Measurements from ENCODE around the gene LNX1.
"Not testable (repeated sequence)": the region's sequence is repeated elsewhere in the genome, so short reads cannot be mapped to it uniquely, and the experiment has no call there.

The LNX1 gene

DNA sequence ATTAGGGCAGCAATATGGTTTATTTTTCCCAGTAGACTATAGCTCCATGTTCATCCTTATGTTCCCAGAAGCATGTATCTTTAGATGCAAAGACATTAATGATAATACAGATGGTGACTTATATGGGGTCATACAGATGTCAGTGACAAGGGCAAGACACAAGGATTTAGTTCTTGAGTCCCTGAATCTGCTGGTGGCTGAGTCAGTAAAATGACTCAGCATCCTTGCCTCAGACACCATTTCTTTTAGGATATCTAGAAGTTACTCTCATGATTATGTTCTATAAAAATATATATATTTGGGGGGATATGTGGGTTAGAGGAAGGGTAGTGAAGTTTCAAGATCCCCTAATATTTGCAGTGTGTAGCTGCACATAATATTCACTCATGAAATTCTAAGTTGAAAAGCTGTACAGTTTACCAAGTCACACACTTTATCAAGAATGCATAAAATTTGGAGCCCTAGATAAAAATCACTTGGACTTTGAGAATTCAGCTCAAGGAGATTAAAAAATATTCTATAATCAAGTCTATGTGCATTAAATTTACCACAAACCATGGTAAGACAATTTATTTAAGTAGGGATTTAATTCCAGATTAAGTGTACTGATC is 101.9 kb downstream of the LNX1 start:
- H3K4me1 Mint-ChIP-seq: no peaks in the 10 kb centered on the region
- no peak overlapping the region for H3K4me3 Mint-ChIP-seq
- ATAC-seq: no peak

DNA sequence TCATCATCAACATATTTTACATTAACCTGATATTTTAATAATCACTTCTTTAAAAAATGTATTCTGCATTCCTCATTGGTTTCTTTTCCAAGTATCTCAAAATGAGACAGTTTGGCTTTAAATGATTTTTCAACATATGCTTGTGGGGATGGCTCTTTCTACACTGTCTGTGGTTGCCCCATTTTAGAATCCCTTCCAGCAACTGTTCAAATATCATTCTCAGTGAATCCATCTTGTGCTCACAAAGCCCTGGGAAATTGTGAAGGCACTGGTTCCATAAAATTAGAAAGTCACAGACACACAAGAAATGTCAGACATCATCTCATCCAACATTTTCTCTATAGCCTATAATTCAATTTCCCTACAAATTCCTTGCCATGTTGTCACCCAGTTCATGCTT is 103.5 kb downstream of the LNX1 start:
- Mint-ChIP-seq H3K4me1 (no peaks in the 10 kb centered on the region), H3K4me3 (no peak overlapping the region), H3K36me3 (no peaks in the 10 kb centered on the region), H3K9me3 (peaks cover 3% of the 10 kb centered on the region), H3K27ac (no peak overlapping the region)
- ATAC-seq (no peak), DNase-seq (ENCODE audit: low spot score in 2 of 2) (no peak)

More for the DNA sequence above, 101.9 kb downstream of the LNX1 start:
- no peaks in the 10 kb centered on the region for H3K9me3 Mint-ChIP-seq
- no peak for DNase-seq (ENCODE audit: low spot score in 2 of 2)
- H3K36me3 Mint-ChIP-seq: no peaks in the 10 kb centered on the region
- H3K27ac Mint-ChIP-seq: no peak overlapping the region

DNA sequence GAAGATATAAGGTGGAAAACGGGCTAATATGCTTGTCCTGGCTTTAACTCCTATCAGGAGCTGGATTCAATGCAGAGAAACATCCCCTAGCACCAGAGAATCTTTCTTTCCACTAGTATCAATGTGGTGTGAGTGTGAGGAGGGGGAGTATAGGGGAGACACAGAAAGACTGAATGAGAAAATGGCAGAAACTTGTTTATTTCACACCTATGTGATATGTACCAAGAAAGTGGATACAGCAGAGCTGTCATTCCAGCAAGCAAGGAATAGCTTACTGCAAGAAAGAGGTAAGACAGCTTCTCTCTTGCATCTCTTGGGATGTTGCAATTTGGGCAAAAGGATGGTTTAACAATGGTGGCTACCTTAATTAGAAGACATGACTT is 105.6 kb downstream of the LNX1 start:
- Mint-ChIP-seq H3K4me3 (no peak overlapping the region), H3K9me3 (peaks cover 3% of the 10 kb centered on the region), H3K4me1 (no peaks in the 10 kb centered on the region), H3K27ac (no peak overlapping the region), H3K36me3 (no peaks in the 10 kb centered on the region)
- no peak for ATAC-seq
- DNase-seq (ENCODE audit: low spot score in 2 of 2): no peak

DNA sequence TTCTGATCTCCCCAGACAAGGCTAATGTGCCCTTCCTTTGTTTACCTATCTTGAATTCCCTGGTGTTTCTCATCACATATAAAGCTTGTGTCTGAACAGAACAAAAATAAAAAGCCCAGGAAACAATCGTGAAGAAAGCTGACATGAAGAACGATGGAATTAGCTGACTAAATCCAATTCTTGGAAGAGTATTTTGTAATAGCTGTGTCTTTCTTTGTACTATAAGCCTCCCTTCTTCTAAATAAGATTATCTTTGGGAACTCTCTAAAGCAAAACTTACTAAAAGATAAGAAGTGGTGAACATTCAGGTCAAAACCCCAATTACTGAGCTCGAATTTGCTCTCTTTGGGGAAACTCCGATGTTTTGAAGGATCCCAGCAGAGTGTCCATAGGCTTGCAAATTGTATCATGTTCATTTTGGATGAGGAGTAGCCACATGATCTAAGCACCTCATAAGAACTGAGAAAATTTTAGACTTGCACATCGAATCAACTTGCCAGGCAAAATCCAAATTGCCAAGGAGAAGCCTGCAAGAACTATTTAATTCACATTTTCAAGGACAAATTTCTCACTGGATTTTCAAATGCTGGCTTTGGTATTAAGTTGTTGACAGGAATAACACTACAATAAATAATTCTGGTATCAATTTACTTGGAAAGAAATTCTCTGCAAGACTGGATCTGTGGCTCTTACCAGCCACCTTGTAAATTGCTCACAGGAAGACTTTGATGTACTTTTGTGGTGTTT is 106.2 kb downstream of the LNX1 start:
- Mint-ChIP-seq H3K4me3 (no peak overlapping the region), H3K4me1 (no peaks in the 10 kb centered on the region), H3K9me3 (peaks cover 3% of the 10 kb centered on the region), H3K27ac (no peak overlapping the region), H3K36me3 (no peaks in the 10 kb centered on the region)
- DNase-seq (ENCODE audit: low spot score in 2 of 2) (no peak), ATAC-seq (no peak)

DNA sequence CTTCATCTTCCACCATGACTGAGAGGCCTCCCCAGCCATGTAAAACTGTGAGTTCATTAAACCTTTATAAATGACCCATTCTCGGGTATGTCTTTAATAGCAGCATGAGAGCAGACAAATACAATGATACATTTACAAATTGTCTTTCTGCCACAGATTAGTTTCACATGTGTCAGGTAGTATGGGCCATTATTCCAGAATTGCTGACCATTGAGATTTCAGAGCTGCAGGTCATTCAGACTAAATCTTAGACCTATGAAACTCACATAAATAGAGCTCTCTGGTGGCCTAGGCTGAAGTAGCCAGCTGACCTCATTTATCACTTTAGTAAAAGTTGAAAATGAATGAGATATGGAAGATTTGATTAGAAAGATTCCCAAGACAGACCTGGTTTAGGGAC is 108.0 kb downstream of the LNX1 start:
- H3K9me3 Mint-ChIP-seq: peaks cover 3% of the 10 kb centered on the region
- H3K27ac Mint-ChIP-seq: no peak overlapping the region

DNA sequence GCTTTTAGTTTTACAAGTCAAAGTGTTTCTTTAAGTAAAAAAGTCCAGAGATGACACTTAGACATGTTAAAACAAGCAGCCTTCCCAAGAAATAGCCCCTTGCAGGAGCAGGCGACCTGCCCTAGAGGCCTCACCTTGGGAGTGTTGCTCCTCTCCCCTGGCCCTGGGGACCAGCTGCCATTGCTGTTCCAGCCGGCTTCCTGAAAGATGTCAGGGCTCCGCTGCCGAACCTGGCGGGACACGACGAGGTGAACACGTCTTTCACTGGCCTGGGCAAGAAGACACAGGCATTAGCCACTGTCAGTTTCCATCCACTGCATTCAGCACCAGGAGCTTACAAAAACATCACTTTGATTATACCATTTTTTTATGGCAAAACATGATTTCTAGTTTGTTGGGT is 109.7 kb downstream of the LNX1 start:
- ATAC-seq (no peak), DNase-seq (ENCODE audit: low spot score in 2 of 2) (no peak)
- H3K27ac Mint-ChIP-seq: no peak overlapping the region
- no peaks in the 10 kb centered on the region for H3K36me3 Mint-ChIP-seq
- H3K4me1 Mint-ChIP-seq: no peaks in the 10 kb centered on the region
- no peak overlapping the region for H3K4me3 Mint-ChIP-seq
- peaks cover 3% of the 10 kb centered on the region for H3K9me3 Mint-ChIP-seq

More for the DNA sequence above, 108.0 kb downstream of the LNX1 start:
- DNase-seq (ENCODE audit: low spot score in 2 of 2) (no peak), ATAC-seq (no peak)
- no peaks in the 10 kb centered on the region for H3K4me1 Mint-ChIP-seq
- no peaks in the 10 kb centered on the region for H3K36me3 Mint-ChIP-seq
- H3K4me3 Mint-ChIP-seq: no peak overlapping the region

DNA sequence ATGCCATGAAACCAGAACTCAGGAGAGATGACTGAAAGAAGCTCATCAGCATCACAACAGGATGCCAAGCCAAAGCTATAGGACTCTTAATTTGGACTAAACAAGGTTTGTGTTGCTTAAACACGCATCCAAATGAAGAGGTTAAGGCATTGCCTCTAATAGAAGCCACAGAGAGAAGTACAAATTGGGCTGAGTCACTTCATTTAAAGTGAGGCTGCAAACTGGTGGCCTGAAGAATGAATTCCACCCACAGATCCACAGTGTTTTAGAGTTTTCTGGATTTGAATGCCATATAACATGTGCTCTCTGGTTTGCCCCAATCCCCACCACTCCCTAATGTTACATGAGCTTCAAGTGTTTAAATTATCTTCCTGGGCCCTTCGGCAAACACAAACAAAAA is 110.4 kb downstream of the LNX1 start:
- no peak overlapping the region for H3K27ac Mint-ChIP-seq
- DNase-seq (ENCODE audit: low spot score in 2 of 2): no peak
- no peak for ATAC-seq
- H3K36me3 Mint-ChIP-seq: no peaks in the 10 kb centered on the region
- H3K4me1 Mint-ChIP-seq: no peaks in the 10 kb centered on the region
- no peak overlapping the region for H3K4me3 Mint-ChIP-seq
- peaks cover 3% of the 10 kb centered on the region for H3K9me3 Mint-ChIP-seq

DNA sequence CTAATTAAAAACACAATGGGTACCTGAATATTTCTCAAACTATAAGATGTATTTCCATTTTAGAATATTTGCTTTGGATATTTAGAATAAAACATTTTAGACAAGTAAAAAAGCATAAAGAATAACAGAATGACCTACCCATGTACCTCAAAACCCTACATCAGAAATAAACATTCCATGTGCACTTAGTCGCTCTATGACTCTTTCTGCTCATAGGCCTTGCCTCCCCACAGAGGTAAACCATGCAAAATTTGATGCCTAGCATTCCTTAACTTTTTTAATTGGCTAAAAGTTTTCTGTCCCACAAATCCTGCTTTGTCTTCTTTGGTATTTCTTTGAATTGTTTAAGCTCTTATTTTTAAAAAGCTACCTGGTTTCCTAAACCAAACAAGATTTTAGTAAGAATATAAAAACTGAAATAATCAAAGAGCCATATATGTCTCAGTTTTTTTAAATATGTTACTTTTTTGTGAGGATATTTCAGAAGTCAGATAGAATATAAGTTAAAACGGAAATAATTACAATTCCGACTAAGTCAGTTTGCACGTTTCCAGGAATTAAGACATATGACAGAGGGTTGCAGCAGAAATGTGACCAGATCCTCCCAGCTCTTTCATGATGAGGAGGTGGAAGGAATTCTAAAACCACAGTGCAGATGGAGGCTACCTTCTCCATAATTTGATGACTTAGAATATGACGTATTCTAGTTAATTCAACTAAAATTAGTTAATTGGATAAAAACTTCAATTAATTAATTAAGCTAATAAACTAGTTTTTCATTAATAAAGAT is 111.4 kb downstream of the LNX1 start:
- peaks cover 3% of the 10 kb centered on the region for H3K9me3 Mint-ChIP-seq
- H3K27ac Mint-ChIP-seq: no peak overlapping the region
- no peak for DNase-seq (ENCODE audit: low spot score in 2 of 2)
- no peaks in the 10 kb centered on the region for H3K4me1 Mint-ChIP-seq
- ATAC-seq: no peak
- H3K36me3 Mint-ChIP-seq: no peaks in the 10 kb centered on the region
- H3K4me3 Mint-ChIP-seq: no peak overlapping the region

DNA sequence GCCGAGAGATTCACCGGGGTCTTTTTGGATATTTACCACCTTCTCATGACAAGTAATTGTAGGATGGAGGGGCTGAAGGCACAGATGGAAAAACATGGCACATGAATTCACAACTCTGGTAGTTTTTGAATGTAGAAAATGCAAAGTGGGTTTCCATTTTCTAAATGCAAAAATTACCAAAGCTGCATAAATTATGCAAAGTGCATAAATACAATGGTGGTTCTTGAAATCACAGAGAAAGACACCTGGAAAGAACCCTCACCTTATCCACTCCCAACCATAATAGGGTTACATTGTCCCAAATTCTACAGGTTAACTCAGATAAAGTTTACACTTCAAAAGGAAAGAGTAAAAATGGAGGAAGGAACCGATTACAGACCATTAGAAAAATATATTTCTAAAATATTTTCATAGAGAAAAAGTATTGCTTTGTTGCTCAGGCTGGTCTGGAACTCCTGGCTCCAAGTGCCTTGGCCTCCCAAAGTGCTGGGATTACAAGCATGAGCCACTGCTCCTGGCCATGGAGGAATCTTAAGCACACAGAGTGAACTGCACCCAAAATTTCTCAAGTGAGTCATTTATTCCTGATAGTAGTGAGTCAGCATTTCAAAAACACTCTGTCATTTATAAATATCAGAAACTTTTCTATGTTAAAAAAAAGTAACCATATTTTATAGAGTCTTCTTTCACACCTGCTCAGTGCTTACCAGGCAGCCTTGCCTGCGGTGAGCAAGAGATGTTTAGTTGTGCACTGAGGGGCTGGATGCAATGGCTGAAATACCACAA is 112.4 kb downstream of the LNX1 start:
- Mint-ChIP-seq H3K36me3 (no peaks in the 10 kb centered on the region), H3K4me1 (no peaks in the 10 kb centered on the region), H3K27ac (no peak overlapping the region), H3K9me3 (peaks cover 3% of the 10 kb centered on the region), H3K4me3 (no peak overlapping the region)
- ATAC-seq (no peak), DNase-seq (ENCODE audit: low spot score in 2 of 2) (no peak)

DNA sequence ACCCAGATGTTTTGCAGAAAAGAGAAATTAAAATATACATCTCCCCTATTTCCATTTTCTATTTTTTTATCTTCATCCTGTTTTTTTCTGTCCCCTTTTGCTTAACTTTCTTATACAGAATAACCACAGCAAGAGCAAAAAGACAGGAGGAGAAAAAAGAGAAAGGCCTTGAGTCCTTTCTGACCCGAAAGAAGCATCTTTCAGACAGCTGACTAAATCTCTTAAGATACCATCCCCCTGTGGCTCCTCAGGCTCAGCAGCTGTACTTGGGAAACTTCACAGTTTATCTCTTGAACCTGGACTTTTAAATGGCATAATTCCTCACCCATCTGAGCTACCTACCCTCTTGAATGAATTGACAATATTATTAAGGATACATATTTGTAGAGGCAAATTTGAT is 113.7 kb downstream of the LNX1 start:
- Mint-ChIP-seq H3K27ac (no peak overlapping the region), H3K4me3 (no peak overlapping the region), H3K4me1 (no peaks in the 10 kb centered on the region), H3K9me3 (peaks cover 8% of the 10 kb centered on the region), H3K36me3 (no peaks in the 10 kb centered on the region)
- ATAC-seq (no peak), DNase-seq (ENCODE audit: low spot score in 2 of 2) (no peak)

DNA sequence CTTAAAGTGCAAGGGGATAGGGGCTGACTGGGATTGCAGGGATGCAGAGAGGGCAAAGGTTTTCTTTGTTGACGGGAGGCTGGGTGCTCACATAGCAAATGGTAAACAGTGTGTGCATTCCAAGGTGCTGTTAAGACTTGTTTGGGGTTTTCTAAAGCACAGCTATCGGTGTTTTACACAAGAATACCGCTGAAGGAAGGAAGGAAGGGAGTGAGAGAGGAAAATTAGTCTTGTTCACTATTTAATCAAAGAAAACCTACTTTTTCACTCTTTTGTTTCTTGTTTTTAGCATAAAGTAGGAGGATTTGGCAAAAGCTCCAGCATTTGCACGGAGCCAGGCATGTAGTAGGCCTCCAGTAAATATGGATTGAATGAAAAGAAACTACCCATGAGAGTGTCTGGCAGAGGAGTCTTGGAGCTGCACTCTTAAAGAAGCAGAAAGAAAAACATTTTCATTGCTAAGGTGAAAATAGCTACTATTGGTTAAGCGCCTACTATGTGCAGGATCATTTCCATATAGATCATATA is 114.2 kb downstream of the LNX1 start:
- no peak overlapping the region for H3K27ac Mint-ChIP-seq
- no peaks in the 10 kb centered on the region for H3K36me3 Mint-ChIP-seq
- peaks cover 13% of the 10 kb centered on the region for H3K9me3 Mint-ChIP-seq
- no peak for DNase-seq (ENCODE audit: low spot score in 2 of 2)
- no peak overlapping the region for H3K4me3 Mint-ChIP-seq
- ATAC-seq: no peak
- no peaks in the 10 kb centered on the region for H3K4me1 Mint-ChIP-seq

DNA sequence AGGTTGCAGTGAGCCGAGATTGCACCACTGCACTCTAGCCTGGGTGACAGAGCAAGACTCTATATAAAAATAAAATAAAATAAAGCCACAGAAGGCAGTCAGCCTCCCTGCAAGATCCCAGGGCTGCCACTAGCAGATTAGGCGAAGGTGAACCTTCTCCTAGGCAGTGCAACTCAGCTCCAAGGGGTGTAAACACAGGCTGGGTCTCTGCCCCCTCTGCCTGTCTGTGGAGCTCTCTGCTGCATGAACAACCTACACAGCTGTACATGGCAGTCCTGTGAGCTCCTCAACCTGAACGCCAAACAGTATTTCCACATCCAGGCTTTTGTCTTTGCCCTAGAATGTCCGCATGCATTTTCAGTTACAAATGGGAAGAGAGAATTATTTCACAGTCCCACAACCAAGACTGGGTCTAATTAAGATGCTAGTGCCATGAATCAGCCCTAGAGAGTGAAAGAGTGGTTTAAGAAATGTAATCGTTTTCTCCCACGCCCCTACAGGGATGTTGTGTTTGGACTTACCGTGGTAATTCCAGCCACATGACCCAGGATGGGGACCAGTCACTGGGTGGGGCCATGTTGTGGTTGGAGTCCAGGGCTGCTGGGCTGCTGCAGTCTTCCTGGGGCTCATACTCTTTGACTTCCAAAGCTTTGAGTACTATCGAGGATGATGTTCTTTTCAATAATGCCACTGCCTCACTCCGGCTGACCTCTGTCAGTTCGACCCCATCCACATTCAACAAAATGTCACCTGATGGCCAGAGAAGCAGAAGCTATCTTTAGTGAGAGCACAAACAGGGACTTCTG is 114.9 kb downstream of the LNX1 start:
- H3K27ac Mint-ChIP-seq: no peak overlapping the region
- H3K9me3 Mint-ChIP-seq: peaks cover 13% of the 10 kb centered on the region
- no peaks in the 10 kb centered on the region for H3K4me1 Mint-ChIP-seq
- ATAC-seq (no peak), DNase-seq (ENCODE audit: low spot score in 2 of 2) (no peak)
- H3K4me3 Mint-ChIP-seq: no peak overlapping the region
- no peaks in the 10 kb centered on the region for H3K36me3 Mint-ChIP-seq

DNA sequence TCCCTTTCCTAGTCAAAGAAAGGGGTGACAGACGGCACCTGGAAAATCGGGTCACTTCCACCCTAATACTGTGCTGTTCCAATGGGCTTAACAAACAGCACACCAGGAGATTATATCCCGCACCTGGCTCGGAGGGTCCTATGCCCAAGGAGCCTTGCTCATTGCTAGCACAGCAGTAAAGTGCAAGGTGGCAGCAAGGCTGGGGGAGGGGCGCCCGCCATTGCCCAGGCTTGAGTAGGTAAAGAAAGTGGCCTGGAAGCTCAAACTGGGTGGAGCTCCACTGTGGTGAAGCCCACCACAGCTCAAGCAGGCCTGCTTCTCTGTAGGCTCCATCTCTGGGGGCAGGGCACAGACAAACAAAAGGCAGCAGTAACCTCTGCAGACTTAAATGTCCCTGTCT is 124.7 kb downstream of the LNX1 start:
- H3K4me1 Mint-ChIP-seq; DNase-seq (ENCODE audit: low spot score in 2 of 2); H3K27ac Mint-ChIP-seq; H3K36me3 Mint-ChIP-seq; H3K4me3 Mint-ChIP-seq; ATAC-seq: not testable (repeated sequence)
- peaks cover 15% of the 10 kb centered on the region for H3K9me3 Mint-ChIP-seq

DNA sequence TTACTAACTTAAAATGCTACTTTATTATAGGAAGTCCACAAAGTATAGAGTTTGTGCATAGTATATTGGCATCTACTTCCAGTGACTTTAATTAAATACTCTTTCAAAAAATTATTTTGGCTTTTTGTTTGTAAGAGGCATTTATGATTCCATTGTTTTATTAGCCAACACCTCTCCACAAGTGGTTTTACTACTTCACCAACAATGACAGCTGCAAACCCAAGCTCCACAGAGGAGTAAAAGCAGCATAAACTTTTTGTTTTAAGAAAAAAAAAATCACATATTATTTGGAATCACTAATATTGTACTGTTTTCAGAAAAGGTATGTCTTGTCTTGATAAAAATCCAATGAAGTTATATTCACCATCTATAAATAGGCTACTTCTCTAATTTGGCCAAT is 125.4 kb downstream of the LNX1 start:
- Mint-ChIP-seq H3K4me1 (no peaks in the 10 kb centered on the region), H3K9me3 (peaks cover 15% of the 10 kb centered on the region), H3K4me3 (no peak overlapping the region), H3K27ac (no peak overlapping the region), H3K36me3 (peaks cover 17% of the 10 kb centered on the region)
- ATAC-seq (no peak), DNase-seq (ENCODE audit: low spot score in 2 of 2) (no peak)
